ENCODE measurements around the gene KRTAP5-5.
"Not testable (repeated sequence)": the region's sequence is repeated elsewhere in the genome, so short reads cannot be mapped to it uniquely, and the experiment has no call there.

Gene KRTAP5-5

DNA sequence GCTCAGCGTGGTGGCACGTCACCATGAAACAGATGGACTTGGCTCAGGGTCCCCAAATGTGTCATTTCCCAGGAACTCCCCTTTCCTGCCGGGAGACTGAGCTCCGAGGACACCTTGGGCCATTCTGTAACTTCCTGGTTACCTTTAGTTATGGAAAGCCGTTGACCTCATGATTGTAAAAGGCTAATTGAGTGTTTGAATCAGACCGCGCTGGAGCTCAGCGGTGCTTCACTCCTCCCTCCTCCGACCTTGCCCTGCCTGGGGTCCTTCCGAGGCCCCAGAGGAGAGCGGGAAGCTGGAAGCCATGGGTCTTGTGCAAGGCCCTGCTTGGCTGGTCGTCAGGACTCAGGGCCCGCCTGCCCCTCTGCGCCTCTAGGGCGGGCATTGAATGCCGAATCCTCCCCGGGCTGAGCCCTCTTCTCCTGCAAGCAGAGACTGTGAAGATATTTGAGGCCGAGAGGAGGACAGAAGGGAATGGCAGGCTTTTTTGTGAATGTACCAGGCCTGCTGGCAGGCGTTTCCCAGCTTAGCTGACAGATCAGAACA, 32.9 kb upstream of the KRTAP5-5 start:
- H3K4me3 ChIP-seq (ENCODE audit: low read depth, low read length); H3K27ac ChIP-seq (ENCODE audit: low read depth, low read length); H3K36me3 ChIP-seq (ENCODE audit: insufficient read depth, low read length); H2AFZ ChIP-seq (ENCODE audit: low read length, unreplicated experiment); H3K4me1 ChIP-seq (ENCODE audit: control insufficient read depth, insufficient read depth, low read length, unreplicated experiment); H3K79me2 ChIP-seq (ENCODE audit: control insufficient read depth, insufficient read depth, low read length, unreplicated experiment): not testable (repeated sequence)
- H3K27me3 ChIP-seq (ENCODE audit: insufficient read depth, low read length): peaks cover 88% of the 10 kb centered on the region

DNA sequence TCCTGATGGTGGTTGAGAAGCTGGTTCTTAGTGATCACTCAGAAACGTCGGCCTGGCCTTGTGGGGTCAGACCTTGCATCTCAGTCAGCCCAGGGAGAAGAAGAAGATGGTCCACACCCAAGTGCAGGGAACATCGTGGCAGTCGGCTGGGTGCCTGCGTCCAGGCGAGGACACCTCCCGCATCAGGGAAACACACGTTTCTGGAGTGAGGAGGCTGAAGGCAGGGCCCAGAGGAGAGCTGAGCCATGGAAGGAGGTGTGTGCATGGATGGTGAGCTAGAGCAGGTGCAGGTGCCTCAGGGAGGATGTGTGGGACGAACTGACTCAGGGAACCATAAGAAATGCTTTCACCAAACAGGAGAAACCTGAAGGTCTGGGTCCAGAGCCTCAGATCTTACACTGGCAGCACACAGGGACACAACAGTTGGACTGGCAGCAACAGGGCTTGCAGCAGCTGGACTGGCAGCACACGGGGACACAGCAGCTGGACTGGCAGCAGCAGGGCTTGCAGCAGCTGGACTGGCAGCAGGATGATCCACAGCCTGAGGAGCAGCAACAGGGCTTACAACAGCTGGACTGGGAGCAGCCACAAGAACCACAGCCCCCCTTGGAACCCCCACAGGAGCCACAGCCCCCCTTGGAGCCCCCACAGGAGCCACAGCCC, 32.1 kb upstream of the KRTAP5-5 start:
- H3K36me3 ChIP-seq (ENCODE audit: insufficient read depth, low read length): no peaks in the 10 kb centered on the region
- no peaks in the 10 kb centered on the region for H3K4me1 ChIP-seq (ENCODE audit: control insufficient read depth, insufficient read depth, low read length, unreplicated experiment)
- no peak overlapping the region for H2AFZ ChIP-seq (ENCODE audit: low read length, unreplicated experiment)
- no peak overlapping the region for H3K27ac ChIP-seq (ENCODE audit: low read depth, low read length)
- H3K79me2 ChIP-seq (ENCODE audit: control insufficient read depth, insufficient read depth, low read length, unreplicated experiment): no peaks in the 10 kb centered on the region
- peaks cover 88% of the 10 kb centered on the region for H3K27me3 ChIP-seq (ENCODE audit: insufficient read depth, low read length)
- no peak overlapping the region for H3K4me3 ChIP-seq (ENCODE audit: low read depth, low read length)

DNA sequence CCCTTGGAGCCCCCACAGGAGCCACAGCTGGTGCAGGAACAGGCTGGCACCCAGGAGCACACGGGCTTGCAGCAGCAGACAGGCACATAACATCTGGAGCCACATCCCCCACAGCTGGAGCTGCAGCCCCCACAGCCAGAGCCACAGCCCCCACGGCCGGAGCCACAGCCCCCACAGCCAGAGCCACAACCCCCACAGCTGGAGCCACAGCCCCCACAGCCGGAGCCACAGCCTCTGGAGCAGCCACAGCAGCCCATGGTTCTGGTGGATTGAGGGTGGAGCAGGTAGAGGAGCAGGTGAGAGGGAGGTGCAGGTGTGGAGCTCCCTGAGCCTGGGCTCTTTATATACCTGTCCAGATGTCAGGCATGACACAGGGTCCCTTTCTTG, 31.6 kb upstream of the KRTAP5-5 start, which contains the start of gene KRTAP5-2:
Gene KRTAP5-2, minus strand, starts transcription at position 301 of the 387 bp plus-strand sequence. Its CDS starts 44 bp downstream, at position 257.
- Histone ChIP-seq H3K27ac (ENCODE audit: low read depth, low read length) (no peak within 1 kb of the TSS), H2AFZ (ENCODE audit: low read length, unreplicated experiment) (no peak within 1 kb of the TSS), H3K79me2 (ENCODE audit: control insufficient read depth, insufficient read depth, low read length, unreplicated experiment) (no peaks in the 10 kb centered on the region), H3K4me1 (ENCODE audit: control insufficient read depth, insufficient read depth, low read length, unreplicated experiment) (no peaks in the 10 kb centered on the region), H3K27me3 (ENCODE audit: insufficient read depth, low read length) (peaks cover 89% of the 10 kb centered on the region), H3K36me3 (ENCODE audit: insufficient read depth, low read length) (no peaks in the 10 kb centered on the region), H3K4me3 (ENCODE audit: low read depth, low read length) (no peak within 1 kb of the TSS)

DNA sequence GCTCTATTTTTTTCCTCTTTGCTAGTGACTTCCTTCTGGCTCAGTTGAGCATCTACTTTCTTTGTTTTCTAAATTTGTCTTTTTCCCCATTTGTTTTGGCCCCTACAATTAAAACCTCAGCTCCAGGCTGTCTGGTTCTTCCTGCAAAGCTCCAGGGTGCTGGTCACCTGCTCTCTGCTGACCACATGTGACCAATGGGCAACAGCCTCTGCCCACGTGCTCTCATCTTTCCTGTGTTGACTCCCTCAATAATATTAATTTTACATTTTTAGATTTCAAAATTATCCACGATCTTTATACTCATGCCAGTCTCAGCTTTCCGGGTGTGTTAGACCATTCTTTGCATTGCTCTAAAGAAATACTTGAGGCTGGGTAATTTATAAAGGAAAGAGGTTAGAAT, 31.2 kb upstream of the KRTAP5-5 start:
- H3K79me2 ChIP-seq (ENCODE audit: control insufficient read depth, insufficient read depth, low read length, unreplicated experiment); H3K4me1 ChIP-seq (ENCODE audit: control insufficient read depth, insufficient read depth, low read length, unreplicated experiment); H3K4me3 ChIP-seq (ENCODE audit: low read depth, low read length); H3K27ac ChIP-seq (ENCODE audit: low read depth, low read length); H2AFZ ChIP-seq (ENCODE audit: low read length, unreplicated experiment); H3K36me3 ChIP-seq (ENCODE audit: insufficient read depth, low read length): not testable (repeated sequence)
- H3K27me3 ChIP-seq (ENCODE audit: insufficient read depth, low read length): peaks cover 91% of the 10 kb centered on the region

DNA sequence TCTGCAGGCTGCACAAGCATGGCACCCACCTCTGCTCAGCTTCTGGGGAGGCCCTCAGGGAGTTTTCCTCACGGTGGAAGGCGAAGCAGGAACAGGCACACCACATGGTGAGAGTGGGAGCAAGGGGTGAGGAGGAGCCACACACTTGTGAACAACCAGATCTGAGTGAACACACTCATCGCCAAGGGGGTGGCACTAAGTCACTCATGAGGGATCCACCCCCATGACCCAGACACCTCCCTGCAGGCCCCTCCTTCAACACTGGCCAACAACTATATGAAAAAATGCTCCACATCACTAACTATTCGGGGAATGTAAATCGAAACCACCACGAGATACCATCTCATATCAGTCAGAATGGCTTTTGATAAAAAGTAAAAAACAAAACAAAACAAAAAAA, 30.8 kb upstream of the KRTAP5-5 start:
- H3K27ac ChIP-seq (ENCODE audit: low read depth, low read length): no peak overlapping the region
- no peaks in the 10 kb centered on the region for H3K4me1 ChIP-seq (ENCODE audit: control insufficient read depth, insufficient read depth, low read length, unreplicated experiment)
- H3K79me2 ChIP-seq (ENCODE audit: control insufficient read depth, insufficient read depth, low read length, unreplicated experiment): no peaks in the 10 kb centered on the region
- no peak overlapping the region for H2AFZ ChIP-seq (ENCODE audit: low read length, unreplicated experiment)
- no peaks in the 10 kb centered on the region for H3K36me3 ChIP-seq (ENCODE audit: insufficient read depth, low read length)
- peaks cover 91% of the 10 kb centered on the region for H3K27me3 ChIP-seq (ENCODE audit: insufficient read depth, low read length)
- H3K4me3 ChIP-seq (ENCODE audit: low read depth, low read length): no peak overlapping the region

DNA sequence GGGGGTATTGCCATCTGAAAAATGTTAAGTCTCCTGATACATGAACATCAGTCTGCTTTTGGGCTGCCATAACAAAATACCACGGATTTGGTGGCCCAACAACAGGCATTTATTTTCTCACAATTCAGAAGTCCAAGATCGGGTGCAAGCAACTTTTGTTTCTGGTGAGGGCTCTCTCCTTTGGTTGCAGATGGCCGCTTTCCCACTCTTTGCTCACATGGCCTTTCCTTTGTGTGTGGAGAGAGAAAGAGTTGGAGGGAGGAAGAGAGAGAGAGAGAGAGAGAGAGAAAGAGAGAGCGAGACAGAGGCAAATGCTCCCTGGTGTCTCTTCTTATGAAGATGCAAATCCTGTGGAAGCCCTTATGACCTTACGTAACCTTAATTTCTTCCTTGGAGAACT, 28.9 kb upstream of the KRTAP5-5 start:
- Histone ChIP-seq H3K36me3 (ENCODE audit: insufficient read depth, low read length) (no peaks in the 10 kb centered on the region), H3K27me3 (ENCODE audit: insufficient read depth, low read length) (peaks cover 95% of the 10 kb centered on the region), H3K4me1 (ENCODE audit: control insufficient read depth, insufficient read depth, low read length, unreplicated experiment) (no peaks in the 10 kb centered on the region), H2AFZ (ENCODE audit: low read length, unreplicated experiment) (no peak overlapping the region), H3K79me2 (ENCODE audit: control insufficient read depth, insufficient read depth, low read length, unreplicated experiment) (no peaks in the 10 kb centered on the region), H3K4me3 (ENCODE audit: low read depth, low read length) (no peak overlapping the region), H3K27ac (ENCODE audit: low read depth, low read length) (no peak overlapping the region)

DNA sequence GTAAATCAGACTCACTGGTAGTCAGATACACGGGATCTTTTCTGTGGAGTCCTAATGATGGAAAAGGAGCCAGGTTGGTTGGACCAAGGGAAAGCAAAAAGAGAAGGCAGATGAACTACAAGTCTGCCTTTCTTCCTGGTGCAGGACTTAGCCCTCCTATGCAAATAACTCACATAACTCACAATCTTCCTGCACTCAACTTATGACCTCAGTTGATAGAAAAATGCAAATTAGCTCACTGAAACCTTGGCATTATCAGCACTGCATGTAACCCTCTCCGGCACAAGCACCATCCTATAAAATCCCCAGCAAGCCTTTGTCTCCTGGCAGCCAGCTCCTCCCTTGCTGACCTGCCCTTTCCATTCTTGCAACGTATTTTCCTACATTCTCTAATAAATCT, 27.9 kb upstream of the KRTAP5-5 start:
- not testable (repeated sequence) for H3K4me3 ChIP-seq (ENCODE audit: low read depth, low read length)
- H3K27me3 ChIP-seq (ENCODE audit: insufficient read depth, low read length): peaks cover 93% of the 10 kb centered on the region

DNA sequence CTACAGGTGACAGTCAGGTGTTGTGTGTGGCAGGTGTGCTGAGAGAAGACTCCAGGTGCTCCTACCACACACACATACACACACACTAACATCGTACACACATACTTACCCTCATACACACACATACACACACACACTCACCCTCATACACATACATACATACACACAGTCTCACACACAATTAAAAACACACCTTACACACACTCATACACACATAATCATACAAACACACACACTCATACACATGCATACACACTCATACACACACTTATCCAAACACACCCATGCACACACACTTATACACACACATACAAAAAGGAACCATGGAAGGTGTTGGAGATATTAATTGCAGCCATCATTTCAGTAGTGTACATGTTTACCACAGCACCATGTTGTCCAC, 25.9 kb upstream of the KRTAP5-5 start:
- Histone ChIP-seq H3K27me3 (ENCODE audit: insufficient read depth, low read length) (peaks cover 87% of the 10 kb centered on the region), H3K79me2 (ENCODE audit: control insufficient read depth, insufficient read depth, low read length, unreplicated experiment) (no peaks in the 10 kb centered on the region), H2AFZ (ENCODE audit: low read length, unreplicated experiment) (no peak overlapping the region), H3K4me3 (ENCODE audit: low read depth, low read length) (no peak overlapping the region), H3K27ac (ENCODE audit: low read depth, low read length) (no peak overlapping the region), H3K36me3 (ENCODE audit: insufficient read depth, low read length) (no peaks in the 10 kb centered on the region), H3K4me1 (ENCODE audit: control insufficient read depth, insufficient read depth, low read length, unreplicated experiment) (no peaks in the 10 kb centered on the region)

More for the DNA sequence above, 27.9 kb upstream of the KRTAP5-5 start:
- not testable (repeated sequence) for H3K79me2 ChIP-seq (ENCODE audit: control insufficient read depth, insufficient read depth, low read length, unreplicated experiment); H3K4me1 ChIP-seq (ENCODE audit: control insufficient read depth, insufficient read depth, low read length, unreplicated experiment); H2AFZ ChIP-seq (ENCODE audit: low read length, unreplicated experiment); H3K36me3 ChIP-seq (ENCODE audit: insufficient read depth, low read length); H3K27ac ChIP-seq (ENCODE audit: low read depth, low read length)

DNA sequence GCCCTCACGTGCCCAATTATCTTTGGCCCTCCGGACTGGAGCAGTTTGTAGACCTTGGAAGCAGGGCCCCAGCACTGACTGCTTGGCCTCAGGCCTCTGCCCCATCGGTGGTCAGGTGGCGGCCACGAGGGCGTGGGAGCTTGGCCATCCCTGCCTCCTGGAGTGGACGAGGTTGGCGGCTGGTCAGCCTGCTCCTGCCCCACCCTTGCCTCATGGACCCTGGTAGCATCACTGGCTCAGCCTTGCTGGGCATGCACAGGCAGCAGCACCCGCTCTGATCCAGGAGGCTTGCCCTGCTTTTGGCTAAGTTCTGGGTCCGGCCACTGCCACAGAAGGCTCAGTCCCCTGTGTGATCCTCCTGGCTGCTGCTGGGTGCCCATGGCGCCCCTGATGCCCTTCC, 25.4 kb upstream of the KRTAP5-5 start:
- H3K27me3 ChIP-seq (ENCODE audit: insufficient read depth, low read length): peaks cover 83% of the 10 kb centered on the region
- no peaks in the 10 kb centered on the region for H3K79me2 ChIP-seq (ENCODE audit: control insufficient read depth, insufficient read depth, low read length, unreplicated experiment)

DNA sequence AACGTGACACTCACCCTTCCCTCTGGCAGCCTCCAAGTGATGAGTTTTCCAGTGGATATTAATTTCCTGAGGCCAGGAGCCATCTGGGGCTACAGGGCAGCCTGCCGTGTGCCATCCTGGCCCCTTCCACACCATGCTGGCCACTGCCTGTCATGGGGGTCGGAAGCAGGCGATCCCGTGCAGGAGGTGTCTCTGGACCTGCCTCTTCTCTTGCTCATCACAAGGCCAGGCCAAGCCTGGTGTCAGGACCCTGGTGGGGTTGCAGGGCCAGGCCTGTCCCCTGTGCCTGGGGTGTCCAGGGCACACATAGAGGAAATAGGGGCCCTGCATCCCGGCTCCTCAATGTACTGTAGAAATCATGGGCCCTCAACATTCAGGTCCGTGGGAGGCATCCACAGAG, 24.9 kb upstream of the KRTAP5-5 start:
- Histone ChIP-seq H2AFZ (ENCODE audit: low read length, unreplicated experiment) (no peak overlapping the region), H3K4me1 (ENCODE audit: control insufficient read depth, insufficient read depth, low read length, unreplicated experiment) (no peaks in the 10 kb centered on the region), H3K27me3 (ENCODE audit: insufficient read depth, low read length) (peaks cover 77% of the 10 kb centered on the region), H3K4me3 (ENCODE audit: low read depth, low read length) (no peak overlapping the region), H3K79me2 (ENCODE audit: control insufficient read depth, insufficient read depth, low read length, unreplicated experiment) (no peaks in the 10 kb centered on the region), H3K36me3 (ENCODE audit: insufficient read depth, low read length) (no peaks in the 10 kb centered on the region), H3K27ac (ENCODE audit: low read depth, low read length) (no peak overlapping the region)

More for the DNA sequence above, 25.4 kb upstream of the KRTAP5-5 start:
- Histone ChIP-seq H3K36me3 (ENCODE audit: insufficient read depth, low read length) (no peaks in the 10 kb centered on the region), H3K4me3 (ENCODE audit: low read depth, low read length) (no peak overlapping the region), H3K27ac (ENCODE audit: low read depth, low read length) (no peak overlapping the region), H3K4me1 (ENCODE audit: control insufficient read depth, insufficient read depth, low read length, unreplicated experiment) (no peaks in the 10 kb centered on the region), H2AFZ (ENCODE audit: low read length, unreplicated experiment) (no peak overlapping the region)

DNA sequence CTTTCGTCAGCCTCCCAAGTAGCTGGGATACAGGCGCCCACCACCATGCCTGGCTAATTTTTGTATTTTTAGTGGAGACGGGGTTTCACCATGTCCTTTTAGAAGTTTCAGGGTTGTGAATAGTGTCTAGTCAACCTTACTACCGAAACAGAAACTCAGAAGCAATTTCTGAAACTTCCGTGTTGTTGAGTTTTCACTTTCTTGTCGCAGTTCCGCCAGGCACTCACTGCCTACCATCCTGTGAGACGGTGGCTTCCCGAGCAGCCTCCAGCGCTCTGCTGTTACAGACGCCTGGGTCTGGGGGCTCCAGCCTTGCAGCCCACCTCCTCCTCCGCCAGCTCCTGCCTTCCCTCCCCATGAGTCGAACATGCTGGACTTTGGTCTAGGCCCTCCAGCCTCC, 23.7 kb upstream of the KRTAP5-5 start:
- not testable (repeated sequence) for H3K4me3 ChIP-seq (ENCODE audit: low read depth, low read length); H3K27ac ChIP-seq (ENCODE audit: low read depth, low read length); H3K4me1 ChIP-seq (ENCODE audit: control insufficient read depth, insufficient read depth, low read length, unreplicated experiment); H3K36me3 ChIP-seq (ENCODE audit: insufficient read depth, low read length); H2AFZ ChIP-seq (ENCODE audit: low read length, unreplicated experiment); H3K79me2 ChIP-seq (ENCODE audit: control insufficient read depth, insufficient read depth, low read length, unreplicated experiment)
- peaks cover 65% of the 10 kb centered on the region for H3K27me3 ChIP-seq (ENCODE audit: insufficient read depth, low read length)
